IPS DF 4.7 (cell line): ENCODE measurements around the gene AHNAK.
"Not testable (repeated sequence)": the region's sequence is repeated elsewhere in the genome, so short reads cannot be mapped to it uniquely, and the experiment has no call there.

Experiments used
- DNase-seq: peaks from one replicate; pipeline ENCODE4 v3.0.0-alpha.2; 2013; ENCODE audit warnings: low spot score; ENCODE audit errors: extremely low read depth

AHNAK gene

GRCh38 chr11:62390237-62390636 is 156.4 kb downstream of the AHNAK start:
- no peak for DNase-seq

- DNase-seq, result no peak
Measured at GRCh38 chr11:62388999-62389398, 157.6 kb downstream of the AHNAK start.

- DNase-seq, result no peak
Measured at GRCh38 chr11:62387381-62387780, 159.2 kb downstream of the AHNAK start.

GRCh38 chr11:62386083-62386482 is 160.5 kb downstream of the AHNAK start:
- not testable (repeated sequence) for DNase-seq

- DNase-seq, result no peak
Measured at GRCh38 chr11:62383822-62384221, 162.8 kb downstream of the AHNAK start.
